ENCODE data around the gene CD8A. TPM values are rescaled to one million over a fixed set of nuclear protein-coding genes. Genes with fewer than 3 reads are reported as not detected.
"Not testable (repeated sequence)": the region's sequence is repeated elsewhere in the genome, so short reads cannot be mapped to it uniquely, and the experiment has no call there.

Gene CD8A
- not detected in 2 replicates for total RNA-seq (2014; rRNA removed; shearing (Covaris generic))
- polyA plus RNA-seq (2015; cell fraction: cytosol; rRNA removed) = not detected in 2 replicates
- polyA plus RNA-seq (2015; cell fraction: nucleus; rRNA removed) = not detected in 2 replicates

GRCh38 chr2:86790676-86791572 is at the start of gene CD8A:
CD8A (minus strand) TSS chr2:86790913; CDS start chr2:86790825, 88 bp downstream.
- no peak for DNase-seq (ENCODE audit: low read depth)

DNA sequence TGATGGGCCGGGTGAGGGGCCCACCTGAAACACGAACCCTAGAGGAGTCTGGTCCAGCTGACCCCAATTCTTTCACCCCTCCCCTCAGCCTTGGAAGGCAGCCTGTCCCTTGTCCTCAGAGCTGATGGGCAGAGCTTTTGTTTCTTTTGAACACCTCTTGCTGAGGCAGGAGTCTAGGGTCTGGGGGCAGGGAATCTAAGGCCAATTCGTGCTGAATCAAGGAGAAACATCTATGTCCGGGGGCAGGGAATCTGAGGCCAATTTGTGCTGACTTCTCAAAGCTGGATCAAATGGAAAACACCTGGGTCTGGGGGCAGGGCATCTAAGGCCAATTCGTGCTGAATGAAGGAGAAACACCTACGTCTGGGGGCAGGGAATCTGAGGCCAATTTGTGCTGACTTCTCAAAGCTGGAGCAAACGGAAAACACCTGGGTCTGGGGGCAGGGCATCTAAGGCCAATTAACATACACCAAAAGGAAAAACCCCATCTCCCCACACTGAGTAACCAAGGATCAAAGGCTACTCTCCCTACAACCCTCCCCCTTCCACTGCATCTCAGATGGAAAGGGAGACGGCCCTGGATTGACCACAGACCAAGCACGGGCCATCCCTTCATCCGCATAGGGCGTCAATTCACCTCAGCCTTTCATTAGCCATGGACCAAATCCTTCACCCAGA is 49.3 kb upstream of the CD8A start:
- not testable (repeated sequence) for DNase-seq (ENCODE audit: low read depth)

DNA sequence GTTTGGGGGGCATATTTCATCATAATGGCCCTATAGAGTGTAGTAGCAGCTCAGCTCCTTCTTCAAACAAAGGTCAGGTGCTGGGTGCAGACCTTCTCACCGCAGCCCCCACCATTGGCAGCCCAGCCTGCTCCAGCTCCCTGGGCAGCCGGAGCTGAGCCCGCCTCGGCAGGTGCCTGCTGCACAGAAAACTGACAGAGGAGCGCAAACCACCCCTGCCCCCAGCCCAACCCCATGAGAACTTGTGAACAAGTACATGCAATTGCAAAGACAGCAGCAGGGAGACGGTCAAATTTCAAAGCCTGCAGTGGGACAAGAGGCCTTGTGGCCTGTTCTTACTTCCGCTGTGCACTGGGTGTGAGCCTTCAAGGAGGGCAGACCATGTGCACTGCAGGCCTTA is 48.7 kb upstream of the CD8A start:
- not testable (repeated sequence) for DNase-seq (ENCODE audit: low read depth)

DNA sequence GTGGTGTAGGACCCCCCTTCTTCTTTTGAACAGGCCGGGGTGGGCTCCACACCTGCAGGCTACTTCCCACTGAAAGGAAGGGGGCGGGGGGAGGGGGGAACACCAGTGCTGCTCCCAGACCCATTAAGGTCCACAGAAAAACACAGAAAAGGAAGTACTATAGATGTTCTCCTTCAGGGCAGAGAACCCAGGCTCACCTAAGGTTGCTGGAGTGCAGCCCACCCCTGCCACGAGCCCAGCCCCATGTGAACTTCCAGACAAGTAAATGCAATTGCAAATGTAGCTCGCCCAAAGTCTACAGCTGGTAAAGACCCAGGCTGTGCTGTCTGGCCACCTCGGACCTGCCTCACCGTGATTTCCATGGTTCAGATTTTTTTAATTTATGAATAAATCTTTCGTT is 47.0 kb upstream of the CD8A start:
- not testable (repeated sequence) for DNase-seq (ENCODE audit: low read depth)

DNA sequence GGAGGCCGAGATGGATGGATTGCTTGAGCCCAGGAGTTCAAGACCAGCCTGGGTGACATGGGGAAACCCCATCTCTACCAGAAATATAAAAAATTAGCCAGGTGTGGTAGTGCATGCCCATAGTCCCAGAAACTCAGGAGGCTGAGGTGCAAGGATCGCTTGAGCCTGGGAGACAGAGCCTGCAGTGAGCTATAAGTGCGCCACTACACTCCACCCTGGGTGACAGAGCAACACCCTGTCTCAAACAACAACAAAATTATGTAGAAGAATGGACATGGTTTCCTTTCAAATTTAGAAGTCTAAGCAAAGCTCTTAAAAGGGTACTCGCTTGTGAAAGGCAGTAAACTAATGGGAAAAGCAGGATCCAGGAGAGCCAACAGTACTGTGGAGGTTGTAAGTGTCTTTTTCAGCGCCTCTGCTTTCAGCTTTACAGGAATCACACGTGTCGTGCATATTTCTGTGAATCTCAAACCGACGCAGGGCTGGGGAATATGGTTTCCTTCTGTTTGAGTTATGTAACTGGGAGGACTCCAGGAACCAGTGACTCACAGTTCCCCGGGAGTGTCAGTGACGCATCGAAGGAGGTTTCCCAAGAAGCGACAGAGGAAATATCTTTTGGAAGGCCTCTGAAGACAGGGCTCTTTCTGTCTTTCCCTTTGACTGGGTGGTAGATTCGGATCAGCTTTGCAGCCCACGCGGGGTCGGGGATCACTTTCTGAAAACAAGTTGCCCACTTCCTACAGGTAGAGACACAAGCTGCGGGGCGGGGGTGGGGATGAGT is 46.4 kb upstream of the CD8A start:
- peak; percentile 75 for DNase-seq (ENCODE audit: low read depth)

- DNase-seq (ENCODE audit: low read depth) = not testable (repeated sequence)
These were observed 44.8 kb upstream of the CD8A start for GRCh38 chr2:86835548-86835889.

DNA sequence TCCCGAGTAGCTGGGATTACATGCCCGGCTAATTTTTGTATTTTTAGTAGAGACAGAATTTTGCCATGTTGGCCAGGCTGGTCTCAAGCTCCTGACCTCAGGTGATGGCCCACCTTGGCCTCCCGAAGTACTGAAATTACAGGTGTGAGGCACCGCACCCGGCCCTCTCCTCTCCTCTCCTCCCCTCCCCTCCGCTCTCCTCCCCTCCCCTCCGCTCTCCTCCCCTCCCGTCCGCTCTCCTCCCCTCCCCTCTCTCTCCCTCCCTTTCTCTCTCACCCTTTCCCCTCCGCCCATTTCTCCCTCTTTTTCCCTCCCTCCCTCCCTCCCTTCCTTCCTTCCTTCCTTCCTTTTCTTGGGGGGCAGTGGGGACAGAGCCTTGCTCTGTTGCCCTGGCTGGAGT is 42.6 kb upstream of the CD8A start:
- DNase-seq (ENCODE audit: low read depth) = no peak

DNA sequence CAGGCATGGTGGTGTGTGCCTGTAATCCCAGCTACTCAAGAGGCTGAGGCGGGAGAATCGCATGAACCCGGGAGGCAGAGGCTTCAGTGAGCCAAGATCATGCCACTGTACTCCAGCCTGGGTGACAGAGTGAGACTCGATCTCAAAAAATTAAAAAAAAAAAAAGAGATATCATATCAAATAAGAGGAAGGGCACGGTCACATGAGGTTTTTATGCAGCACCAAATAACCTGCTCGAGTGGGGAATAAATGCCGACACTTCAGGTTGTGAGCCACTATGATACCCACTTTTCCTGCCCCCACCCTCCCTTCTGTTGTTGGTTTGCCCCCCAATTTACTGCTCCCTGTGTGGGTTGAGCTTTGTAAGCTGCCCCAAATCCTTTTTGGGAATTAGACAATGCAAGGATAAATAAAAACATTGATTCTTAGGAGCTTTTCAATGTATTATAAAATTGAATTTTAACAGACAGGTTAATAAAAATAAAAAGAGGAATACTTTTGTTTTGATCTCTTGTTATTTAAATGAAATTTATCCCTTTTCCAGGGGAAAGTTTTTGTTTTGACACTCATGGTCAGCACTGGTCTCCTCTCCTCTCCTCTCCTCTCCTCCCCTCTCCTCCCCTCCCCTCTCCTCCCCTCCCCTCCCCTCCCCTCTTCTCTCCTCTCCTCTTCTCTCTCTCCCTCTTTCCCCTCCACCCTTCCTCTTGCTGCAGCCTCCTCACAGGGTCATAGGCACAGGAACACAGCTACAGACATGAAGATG is 41.8 kb upstream of the CD8A start:
- DNase-seq (ENCODE audit: low read depth) = no peak

DNA sequence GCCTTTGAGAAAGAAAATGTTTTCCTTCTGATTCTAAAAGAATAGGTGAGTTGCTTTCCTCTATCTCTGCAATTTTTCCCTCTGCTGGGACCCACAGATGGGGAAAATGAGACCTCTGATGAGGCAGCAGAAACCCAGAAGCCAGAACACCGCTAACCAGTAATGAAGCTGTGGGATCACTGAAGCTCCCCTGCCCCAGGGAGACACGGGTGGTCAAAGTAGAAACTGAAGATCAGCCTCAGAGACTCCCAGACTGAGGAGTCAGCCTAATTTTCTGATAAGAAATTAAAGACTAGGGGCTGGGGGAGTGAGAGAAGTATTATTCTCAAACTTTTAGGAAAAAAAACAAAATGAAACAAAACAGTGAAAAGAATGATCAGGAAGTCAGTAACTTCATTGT is 40.8 kb upstream of the CD8A start:
- no peak for DNase-seq (ENCODE audit: low read depth)

GRCh38 chr2:86826951-86827350 is 36.2 kb upstream of the CD8A start:
- DNase-seq (ENCODE audit: low read depth) = no peak

GRCh38 chr2:86825693-86826381 is 35.1 kb upstream of the CD8A start:
- DNase-seq (ENCODE audit: low read depth) = no peak

DNA sequence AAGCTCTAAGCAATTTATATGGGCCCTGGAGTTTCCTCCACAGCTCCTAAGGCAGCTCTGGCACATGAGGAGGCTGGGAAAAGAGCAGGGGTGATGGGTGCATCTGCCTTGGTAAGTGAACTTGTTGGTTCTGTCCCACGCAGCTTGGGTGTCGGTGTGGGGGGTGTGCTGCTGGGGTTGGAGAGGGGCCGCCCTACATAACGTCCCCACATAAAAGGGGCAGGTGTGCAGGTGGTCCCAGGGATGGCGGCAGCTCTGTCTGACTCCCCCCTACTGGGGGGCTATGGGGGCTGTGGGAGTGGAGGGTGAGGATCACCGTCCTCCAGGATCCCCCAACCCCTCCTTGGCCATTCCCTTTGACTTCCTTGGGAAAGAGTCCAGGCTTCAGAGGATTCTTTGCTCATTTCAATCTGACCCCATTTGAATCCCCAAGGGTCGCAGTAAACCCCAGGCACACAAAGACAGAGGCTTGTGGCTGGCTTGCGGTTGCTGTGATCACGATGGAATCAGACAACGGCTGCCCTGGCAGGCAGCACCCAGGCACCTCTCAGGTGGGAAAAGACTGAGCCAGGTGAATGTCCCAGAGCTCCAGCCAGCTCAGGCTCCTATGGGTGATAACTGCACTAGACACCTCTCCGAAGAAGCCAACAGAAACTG is 34.5 kb upstream of the CD8A start:
- no peak for DNase-seq (ENCODE audit: low read depth)

DNA sequence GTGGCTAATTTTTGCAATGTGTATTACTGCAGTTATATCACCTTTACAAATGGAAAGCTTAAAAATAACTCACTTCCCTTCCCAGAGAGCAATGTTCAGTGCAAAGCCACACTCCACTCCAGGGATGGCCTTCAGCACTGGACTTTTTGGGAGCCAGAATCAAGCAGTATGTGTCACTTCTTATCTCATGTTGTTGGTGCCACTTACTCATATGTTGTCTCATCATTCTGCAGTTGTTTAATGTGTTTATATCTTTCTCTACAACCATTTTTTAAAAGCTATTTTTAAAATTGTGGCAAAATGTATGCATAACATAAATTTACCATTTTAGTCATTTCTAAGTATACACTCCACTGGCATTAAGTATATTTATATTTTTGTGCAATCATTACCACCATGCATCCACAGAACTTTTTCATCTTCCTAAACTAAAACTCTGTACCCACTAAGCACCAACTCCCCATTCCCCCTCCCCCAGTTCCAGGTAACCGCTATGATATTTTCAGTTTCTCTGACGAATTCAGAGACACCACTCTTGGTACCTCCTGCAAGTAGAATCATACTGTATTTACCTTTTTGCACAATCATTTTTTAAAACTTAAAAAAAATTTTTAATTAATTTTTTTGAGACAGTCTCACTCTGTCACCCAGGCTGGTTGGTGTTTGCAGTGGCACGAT is 32.1 kb upstream of the CD8A start:
- no peak for DNase-seq (ENCODE audit: low read depth)

GRCh38 chr2:86821842-86822241 is 31.1 kb upstream of the CD8A start:
- DNase-seq (ENCODE audit: low read depth) = no peak

DNA sequence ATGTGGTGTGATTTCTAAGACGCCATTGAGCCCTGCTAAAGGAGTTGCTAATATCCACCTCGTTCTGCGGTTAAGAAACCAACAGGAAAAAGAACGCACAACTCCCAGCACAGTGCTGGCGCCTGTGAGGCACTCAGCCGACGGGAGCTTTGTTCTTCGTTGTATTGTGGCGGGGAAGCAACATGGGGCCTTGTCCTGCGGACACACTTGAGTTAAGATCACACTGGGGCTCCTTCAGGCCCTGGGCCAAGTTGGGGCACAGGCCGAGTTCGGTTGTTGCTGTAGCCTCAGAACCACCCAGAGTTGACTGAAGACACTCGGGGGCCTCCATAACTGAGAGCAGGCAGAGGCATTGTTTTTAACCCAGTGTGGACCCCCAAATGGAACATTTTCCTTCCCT is 30.6 kb upstream of the CD8A start:
- DNase-seq (ENCODE audit: low read depth) = no peak

GRCh38 chr2:86818957-86819356 is 28.2 kb upstream of the CD8A start:
- DNase-seq (ENCODE audit: low read depth) = no peak

GRCh38 chr2:86818114-86818801 is 27.5 kb upstream of the CD8A start:
- DNase-seq (ENCODE audit: low read depth) = no peak

DNA sequence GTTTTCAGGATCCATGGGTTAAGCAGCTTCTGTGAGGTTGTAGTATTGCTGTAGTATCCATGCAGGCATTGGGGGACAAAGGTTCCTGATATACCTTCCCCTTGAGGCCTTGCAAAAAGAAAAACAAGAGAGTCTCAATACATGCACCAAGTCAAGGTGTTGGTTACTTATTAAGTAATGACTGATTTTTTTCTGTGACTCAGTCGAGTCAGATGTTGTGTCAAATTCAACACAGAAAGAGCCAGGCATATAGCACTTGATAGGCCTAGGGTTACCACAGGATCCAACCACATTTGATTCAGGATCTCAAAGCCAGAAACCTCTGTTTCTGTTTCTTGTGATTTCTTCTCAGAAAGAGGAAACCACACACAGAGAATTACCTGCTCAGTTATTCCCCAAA is 24.9 kb upstream of the CD8A start:
- no peak for DNase-seq (ENCODE audit: low read depth)

Data from HT1080 (cell line).